Peyer's patch (tissue), 4 donors: ENCODE data around the gene SMYD4. TPM values are rescaled to one million over a fixed set of nuclear protein-coding genes. Genes with fewer than 3 reads are reported as not detected.

ENCODE experiments used
- DNase-seq, 3 donors: peaks; one replicate each; pipeline ENCODE4 v3.0.0-alpha.2; 2017 to 2019
- H3K27ac ChIP-seq, 4 donors: fragments of 200-600 bp; sonication (generic); one replicate each; pipeline ENCODE4 v1.5.1; 2016 to 2019
- H3K27me3 ChIP-seq, 2 donors: fragments of 200-600 bp; sonication (generic); one replicate each; pipeline ENCODE4 v1.5.1; 2019
- H3K36me3 ChIP-seq, 3 donors: fragments of 200-600 bp; sonication (generic); one replicate each; pipeline ENCODE4 v1.5.1; 2016 to 2019
- H3K4me1 ChIP-seq, 4 donors: fragments of 200-600 bp; sonication (generic); one replicate each; pipeline ENCODE4 v1.5.1; 2016 to 2019
- H3K4me3 ChIP-seq, 4 donors: fragments of 200-600 bp; sonication (generic); 1 replicate in 3 of 4; 2 replicates in 1 of 4; pipeline ENCODE4 v1.5.1; 2016 to 2019; ENCODE audit warnings: mild to moderate bottlenecking in 1 of 4
- H3K9me3 ChIP-seq, 4 donors: fragments of 200-600 bp; sonication (generic); one replicate each; pipeline ENCODE4 v1.5.1; 2016 to 2019; ENCODE audit warnings: mild to moderate bottlenecking in 1 of 4
- POLR2A ChIP-seq, 2 donors: fragments of 450-650 bp; IDR thresholded peaks; one replicate each; pipeline ENCODE4 v1.5.1; 2017; ENCODE audit warnings: antibody characterized with exemption in 2 of 2, mild to moderate bottlenecking in 2 of 2, moderate library complexity in 2 of 2
- total RNA-seq, 4 donors: library from RNA; depleted of rRNA; stranded (reverse); fragments of >200 nt; gene quantifications; one replicate each; pipeline ENCODE4 v1.1.0, GENCODE V29; 2016
- TF ChIP-seq, protein P1 (sequence below), 6 experiments: fragments of 450-650 bp in 4 of 6; fragments of 200-600 bp in 2 of 6; sonication (generic) in 1 of 6; IDR thresholded peaks; one replicate each; pipeline ENCODE4 v1.5.1; 2017 to 2019; ENCODE audit warnings: antibody characterized with exemption in 6 of 6, mild to moderate bottlenecking in 3 of 6, moderate library complexity in 1 of 6

Gene SMYD4
- total RNA-seq, 4 donors from 2014 or later, result 31.2 to 42.1 (median 39.8) TPM

- Histone ChIP-seq H3K27me3 (no peaks in the 10 kb centered on the region), H3K4me1 (peaks cover 0 to 18% (median 3%) of the 10 kb centered on the region in 4 donors), H3K9me3 (no peaks in the 10 kb centered on the region), H3K27ac (peak overlapping the region; percentile 32 to 61 (median 54)), H3K4me3 (no peak overlapping the region), H3K36me3 (peaks cover 0 to 40% (median 0%) of the 10 kb centered on the region in 3 donors)
- no peak for TF ChIP-seq POLR2A (IDR thresholded peaks at IDR 0.05)
- TF ChIP-seq, protein P1, sequence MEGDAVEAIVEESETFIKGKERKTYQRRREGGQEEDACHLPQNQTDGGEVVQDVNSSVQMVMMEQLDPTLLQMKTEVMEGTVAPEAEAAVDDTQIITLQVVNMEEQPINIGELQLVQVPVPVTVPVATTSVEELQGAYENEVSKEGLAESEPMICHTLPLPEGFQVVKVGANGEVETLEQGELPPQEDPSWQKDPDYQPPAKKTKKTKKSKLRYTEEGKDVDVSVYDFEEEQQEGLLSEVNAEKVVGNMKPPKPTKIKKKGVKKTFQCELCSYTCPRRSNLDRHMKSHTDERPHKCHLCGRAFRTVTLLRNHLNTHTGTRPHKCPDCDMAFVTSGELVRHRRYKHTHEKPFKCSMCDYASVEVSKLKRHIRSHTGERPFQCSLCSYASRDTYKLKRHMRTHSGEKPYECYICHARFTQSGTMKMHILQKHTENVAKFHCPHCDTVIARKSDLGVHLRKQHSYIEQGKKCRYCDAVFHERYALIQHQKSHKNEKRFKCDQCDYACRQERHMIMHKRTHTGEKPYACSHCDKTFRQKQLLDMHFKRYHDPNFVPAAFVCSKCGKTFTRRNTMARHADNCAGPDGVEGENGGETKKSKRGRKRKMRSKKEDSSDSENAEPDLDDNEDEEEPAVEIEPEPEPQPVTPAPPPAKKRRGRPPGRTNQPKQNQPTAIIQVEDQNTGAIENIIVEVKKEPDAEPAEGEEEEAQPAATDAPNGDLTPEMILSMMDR (IDR thresholded peaks at IDR 0.05), result no peak
- peak in 2 of 3 donors; percentile 72 to 79 for DNase-seq
Measured at GRCh38 chr17:1736348-1737281, 93.1 kb downstream of the SMYD4 start.

DNA sequence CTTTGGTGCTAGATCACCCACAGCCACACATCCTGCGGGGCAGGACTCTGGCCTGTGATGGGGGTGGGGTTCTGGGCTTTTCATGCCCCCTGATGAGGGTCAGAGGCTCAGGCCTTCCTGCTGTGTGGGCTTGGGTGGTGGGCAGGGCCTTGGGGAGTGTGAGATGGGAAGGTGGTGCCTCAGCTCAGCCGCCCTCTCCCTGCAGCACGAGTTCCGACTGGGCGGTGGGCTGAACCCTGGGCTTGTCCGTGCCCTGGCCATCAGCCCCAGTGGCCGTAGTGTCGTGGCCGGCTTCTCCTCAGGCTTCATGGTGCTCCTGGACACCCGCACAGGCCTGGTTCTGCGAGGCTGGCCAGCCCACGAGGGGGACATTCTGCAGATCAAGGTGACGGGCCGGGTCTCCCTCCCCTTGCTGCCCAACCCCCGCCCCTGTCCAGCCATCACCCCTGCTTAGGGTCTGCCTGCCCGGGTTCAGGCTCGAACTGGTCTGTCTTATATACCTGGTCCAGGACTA is 93.8 kb downstream of the SMYD4 start:
- Histone ChIP-seq H3K4me3 (no peak overlapping the region), H3K36me3 (peaks cover 0 to 47% (median 0%) of the 10 kb centered on the region in 3 donors), H3K27me3 (no peaks in the 10 kb centered on the region), H3K9me3 (no peaks in the 10 kb centered on the region), H3K4me1 (peaks cover 0 to 22% (median 3%) of the 10 kb centered on the region in 4 donors), H3K27ac (peak overlapping the region in 3 of 4 donors; percentile 50 to 61 (median 58))
- peak in 1 of 3 donors; percentile 53 for DNase-seq
- TF ChIP-seq, protein P1 (IDR thresholded peaks at IDR 0.05), result no peak
- TF ChIP-seq POLR2A (IDR thresholded peaks at IDR 0.05), result no peak

GRCh38 chr17:1735418-1735817 is 94.3 kb downstream of the SMYD4 start:
- no peak overlapping the region for H3K4me3 ChIP-seq
- TF ChIP-seq, protein P1 (IDR thresholded peaks at IDR 0.05), result no peak
- no peak for TF ChIP-seq POLR2A (IDR thresholded peaks at IDR 0.05)
- peaks cover 0 to 47% (median 0%) of the 10 kb centered on the region in 3 donors for H3K36me3 ChIP-seq
- peak overlapping the region in 2 of 4 donors; percentile 58 to 61 for H3K27ac ChIP-seq
- no peak for DNase-seq
- H3K27me3 ChIP-seq, result no peaks in the 10 kb centered on the region
- no peaks in the 10 kb centered on the region for H3K9me3 ChIP-seq
- peaks cover 0 to 27% (median 3%) of the 10 kb centered on the region in 4 donors for H3K4me1 ChIP-seq

GRCh38 chr17:1733759-1734158 is 95.9 kb downstream of the SMYD4 start:
- H3K9me3 ChIP-seq, result no peaks in the 10 kb centered on the region
- H3K27ac ChIP-seq, result peak overlapping the region in 1 of 4 donors; percentile 55
- peaks cover 0 to 30% (median 3%) of the 10 kb centered on the region in 4 donors for H3K4me1 ChIP-seq
- TF ChIP-seq POLR2A (IDR thresholded peaks at IDR 0.05), result no peak
- TF ChIP-seq, protein P1 (IDR thresholded peaks at IDR 0.05), result no peak
- DNase-seq, result no peak
- no peak overlapping the region for H3K4me3 ChIP-seq
- H3K36me3 ChIP-seq, result peaks cover 0 to 52% (median 0%) of the 10 kb centered on the region in 3 donors
- no peaks in the 10 kb centered on the region for H3K27me3 ChIP-seq

DNA sequence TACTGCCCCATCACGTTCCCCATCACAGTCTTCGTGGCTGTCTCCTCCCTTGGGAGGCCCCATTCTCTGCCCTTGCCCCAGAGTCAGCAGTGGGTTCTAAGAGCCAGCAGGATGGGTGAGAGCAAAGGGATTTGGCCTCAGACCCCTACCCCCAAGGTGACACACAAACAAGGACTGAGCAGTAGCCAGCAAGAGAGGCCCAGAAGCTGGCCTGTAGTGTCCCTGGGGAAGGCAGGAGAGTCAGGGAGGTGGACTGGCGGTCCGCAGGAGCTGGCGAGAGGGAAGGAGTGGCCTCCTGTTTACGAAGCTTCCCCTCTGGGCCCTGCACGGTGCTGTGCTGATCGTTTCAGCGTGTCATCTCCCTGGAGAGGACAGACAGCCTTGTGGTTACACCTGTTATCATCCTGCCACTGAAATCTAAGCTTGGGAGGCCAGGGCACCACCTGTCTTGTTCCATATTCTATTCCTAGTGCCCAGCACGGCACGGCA is 96.8 kb downstream of the SMYD4 start:
- H3K27ac ChIP-seq, result peak overlapping the region in 1 of 4 donors; percentile 55
- H3K4me3 ChIP-seq, result no peak overlapping the region
- no peaks in the 10 kb centered on the region for H3K9me3 ChIP-seq
- H3K27me3 ChIP-seq, result no peaks in the 10 kb centered on the region
- H3K36me3 ChIP-seq, result peaks cover 0 to 58% (median 0%) of the 10 kb centered on the region in 3 donors
- TF ChIP-seq, protein P1 (IDR thresholded peaks at IDR 0.05), result no peak
- no peak for TF ChIP-seq POLR2A (IDR thresholded peaks at IDR 0.05)
- peaks cover 0 to 30% (median 5%) of the 10 kb centered on the region in 4 donors for H3K4me1 ChIP-seq
- DNase-seq, result peak in 1 of 3 donors; percentile 48
